HT1080 (cell line): ENCODE results near the gene POLG. TPM values are rescaled to one million over a fixed set of nuclear protein-coding genes. Genes with fewer than 3 reads are reported as not detected.

Experiments
- DNase-seq: peaks from one replicate; pipeline ENCODE4 v3.0.0-alpha.2; 2015; ENCODE audit warnings: low read depth
- polyA plus RNA-seq, 2 experiments: library from polyadenylated mRNA; depleted of rRNA; stranded (reverse); fragments of >200 nt; gene quantifications; 2 replicates each; pipeline ENCODE4 v1.2.3, GENCODE V29; 2015
- total RNA-seq: library from RNA; depleted of rRNA; stranded (reverse); fragments of >200 nt; shearing (Covaris generic); gene quantifications from 2 replicates; pipeline ENCODE4 v1.2.3, GENCODE V29; 2014; rRNA removed

The POLG gene
- 59.6 and 81.5 TPM in 2 replicates for total RNA-seq
- 32.7 and 35.0 TPM in 2 replicates for polyA plus RNA-seq (2015; cell fraction: cytosol; rRNA removed)
- polyA plus RNA-seq (2015; cell fraction: nucleus; rRNA removed) = 94.7 and 115 TPM in 2 replicates

DNA sequence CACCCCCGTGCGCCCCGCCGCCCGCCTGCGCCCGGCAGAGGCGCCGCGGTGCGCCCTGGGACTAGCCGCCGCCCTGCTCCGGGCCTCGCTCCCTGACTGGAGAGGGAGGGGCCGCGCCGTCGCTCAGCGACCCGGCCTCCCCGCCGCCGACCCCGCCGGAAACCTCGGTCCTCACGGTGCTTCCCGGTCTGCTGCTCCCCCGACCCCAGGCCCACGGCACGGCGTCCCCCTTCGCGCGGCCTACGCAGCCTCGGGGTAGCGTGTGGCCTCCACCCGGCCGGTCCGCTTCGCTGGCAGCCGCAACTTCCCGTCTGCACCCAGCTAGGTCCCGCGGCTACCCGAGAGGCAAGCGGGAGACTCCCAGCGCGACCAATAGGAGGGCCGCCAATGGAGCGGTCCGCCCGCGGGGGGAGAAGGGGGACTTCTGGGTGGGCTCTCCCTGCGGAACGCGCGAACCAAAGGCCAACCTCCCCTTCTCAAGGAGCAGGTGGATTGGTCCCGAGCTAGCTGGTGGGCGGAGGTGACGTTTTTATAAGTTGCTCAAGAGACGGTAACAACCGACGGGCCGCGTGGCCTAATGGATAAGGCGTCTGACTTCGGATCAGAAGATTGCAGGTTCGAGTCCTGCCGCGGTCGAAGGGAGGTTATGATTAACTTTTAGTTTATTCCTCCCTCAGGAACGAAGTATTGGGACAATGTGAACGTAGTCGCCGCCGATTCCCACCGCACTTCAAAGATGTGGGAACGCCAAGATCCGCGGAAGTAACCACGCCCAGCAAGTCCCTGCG lies at the start of gene POLG:
POLG (minus strand) TSS at position 315 of the 788 bp plus-strand sequence. CDS start 1,070 bp downstream, outside the sequence.
- DNase-seq = peak; percentile 98

DNA sequence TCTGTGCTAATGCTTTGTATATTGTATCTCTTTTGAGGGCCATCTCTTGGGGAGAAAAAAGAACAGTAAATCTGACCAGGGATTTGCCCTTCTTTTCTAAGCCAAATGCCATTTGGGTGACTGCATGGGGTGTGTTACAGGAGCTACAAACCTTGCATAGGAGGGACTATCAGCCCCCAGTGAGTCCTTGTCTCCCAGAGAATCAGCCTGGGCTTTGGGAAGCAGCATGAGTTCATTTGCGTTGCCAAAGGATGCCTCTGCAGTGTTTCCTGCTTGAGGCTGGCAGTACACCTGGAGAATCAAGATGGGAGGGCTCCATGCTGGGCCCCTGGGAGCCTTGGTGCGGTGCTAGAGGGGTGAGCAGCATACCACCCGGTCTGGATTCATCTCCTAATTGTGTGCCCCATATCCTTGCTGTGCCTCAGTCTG lies 49.6 kb upstream of the POLG start:
- no peak for DNase-seq

GRCh38 chr15:89383365-89384175 lies 48.9 kb upstream of the POLG start:
- DNase-seq = peak; percentile 13

- no peak for DNase-seq
These were observed 47.5 kb upstream of the POLG start for GRCh38 chr15:89381888-89382686.

DNA sequence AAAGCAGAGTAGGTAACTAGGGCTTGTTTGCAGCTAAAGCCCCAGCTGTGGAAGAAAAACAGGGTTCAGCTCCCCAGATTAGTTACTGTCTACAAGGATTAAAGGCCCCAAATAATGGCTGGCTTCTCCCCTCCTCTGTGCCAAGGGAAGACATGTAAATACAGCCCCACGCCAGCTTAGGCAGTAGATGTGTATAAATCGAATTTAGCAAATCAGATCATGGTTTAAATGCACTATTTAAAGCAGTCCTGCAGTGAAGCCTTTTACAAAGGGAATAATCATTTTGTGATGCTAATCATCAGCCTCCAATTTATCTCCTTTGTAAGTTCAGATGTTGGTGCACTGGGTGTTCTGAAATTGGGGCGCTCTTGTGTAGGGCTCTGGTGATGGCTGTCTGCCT lies 46.7 kb upstream of the POLG start:
- no peak for DNase-seq

DNA sequence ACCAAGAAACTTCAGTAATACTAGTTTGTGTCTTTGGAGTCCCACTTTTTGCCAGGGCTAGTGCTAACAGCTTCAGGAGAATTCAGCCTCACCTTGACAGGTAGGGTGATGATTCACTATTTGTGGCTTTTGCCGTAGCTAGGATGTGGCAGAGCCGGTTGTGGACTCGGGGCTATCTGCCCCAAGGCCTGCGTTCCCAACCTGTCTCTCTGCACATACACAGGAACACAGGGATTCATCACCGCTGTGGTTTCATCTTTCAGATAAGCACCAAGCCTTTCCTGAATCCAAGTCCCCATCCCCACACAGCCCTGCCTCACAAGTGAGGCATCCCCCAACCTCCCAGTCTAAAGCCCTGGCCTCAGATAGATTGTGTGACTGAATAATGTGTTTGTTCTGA lies 45.2 kb upstream of the POLG start:
- DNase-seq = no peak

DNA sequence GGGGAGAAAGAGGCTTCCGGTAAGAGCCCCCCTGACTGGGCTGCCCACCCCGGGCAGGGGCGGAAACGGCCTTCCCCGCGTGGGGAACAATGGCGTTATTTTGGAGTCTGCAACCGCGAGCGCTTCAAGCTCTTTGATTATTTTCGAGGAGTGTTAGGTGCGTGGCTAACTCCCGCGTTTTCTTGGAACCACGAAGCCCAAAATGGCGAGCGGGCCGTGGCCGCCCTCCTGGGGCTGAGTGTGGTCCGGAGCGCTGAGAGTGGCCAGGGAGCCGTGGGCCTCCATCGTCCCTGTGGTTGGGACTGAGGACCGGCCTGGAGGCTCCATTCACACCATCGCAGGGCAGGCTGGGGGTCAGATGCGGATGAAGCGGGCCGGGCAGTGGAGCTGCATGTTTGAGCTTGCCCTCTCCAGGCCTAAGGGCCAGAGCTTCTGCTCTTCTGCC lies 44.6 kb upstream of the POLG start:
- DNase-seq = no peak

DNA sequence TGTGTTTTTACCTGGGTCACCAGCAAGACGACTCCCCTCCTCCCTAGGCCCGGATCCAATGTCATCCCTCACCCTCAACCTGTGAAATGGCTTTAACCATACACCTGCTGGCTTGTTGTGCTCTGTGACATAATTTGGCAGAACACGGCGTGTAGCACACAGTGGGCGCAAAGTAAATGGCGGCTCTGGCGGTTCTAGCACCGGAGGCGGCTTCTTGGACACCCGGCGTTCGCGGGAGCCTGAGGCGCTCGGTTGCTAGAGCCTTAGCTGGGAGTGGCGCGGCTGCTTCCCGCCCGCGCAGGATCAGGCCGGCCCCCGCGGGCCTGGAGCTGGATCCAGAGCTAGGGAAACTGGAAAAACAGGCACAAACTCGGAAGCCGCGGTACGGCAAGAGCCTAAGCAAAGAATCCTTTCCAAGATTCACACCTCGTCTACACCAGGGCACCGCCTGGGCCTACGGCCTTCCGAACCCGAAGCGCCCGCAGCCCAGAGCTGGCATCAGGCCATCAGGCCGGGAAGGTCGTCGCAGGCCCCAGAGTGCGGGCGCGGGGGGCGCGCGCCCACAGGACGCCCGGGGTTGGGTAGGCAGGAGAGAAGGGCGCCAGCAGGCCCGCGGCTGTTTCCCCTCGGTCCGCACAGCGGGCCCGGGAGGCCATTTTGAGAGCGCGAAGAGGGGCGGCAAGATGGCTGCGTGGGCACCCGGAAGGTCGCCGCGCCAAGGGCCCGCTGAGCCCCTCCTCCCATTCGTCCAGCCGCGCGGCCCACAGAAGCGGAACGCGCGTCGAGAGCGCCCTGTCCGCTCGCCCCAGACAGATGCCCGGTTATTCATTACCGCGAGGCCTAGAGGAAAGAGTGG lies 43.9 kb upstream of the POLG start:
- no peak for DNase-seq

DNA sequence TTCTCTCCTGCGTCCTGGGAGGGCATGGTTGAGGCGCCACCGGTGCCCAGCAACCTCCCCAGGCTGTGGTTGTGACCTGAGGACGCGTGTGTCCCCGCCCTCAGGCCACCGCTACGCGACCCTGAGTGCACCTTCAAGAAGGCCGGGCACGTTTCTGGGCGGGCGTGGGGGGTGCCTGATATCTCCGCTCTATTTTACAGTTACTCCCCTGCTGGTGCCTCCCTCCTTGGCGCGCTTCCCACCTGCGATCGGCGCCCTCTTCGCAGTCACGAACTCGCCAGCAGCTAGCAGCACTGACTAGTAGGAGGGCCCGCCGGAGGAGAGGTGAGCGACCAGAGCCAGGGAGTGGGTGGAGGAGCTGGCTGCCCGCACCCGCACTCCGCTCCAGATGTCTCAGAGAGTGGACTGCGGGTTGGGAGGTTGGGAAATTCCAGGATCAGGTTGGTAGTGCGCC lies 43.2 kb upstream of the POLG start:
- DNase-seq = no peak

GRCh38 chr15:89377024-89377841 lies 42.6 kb upstream of the POLG start:
- no peak for DNase-seq

DNA sequence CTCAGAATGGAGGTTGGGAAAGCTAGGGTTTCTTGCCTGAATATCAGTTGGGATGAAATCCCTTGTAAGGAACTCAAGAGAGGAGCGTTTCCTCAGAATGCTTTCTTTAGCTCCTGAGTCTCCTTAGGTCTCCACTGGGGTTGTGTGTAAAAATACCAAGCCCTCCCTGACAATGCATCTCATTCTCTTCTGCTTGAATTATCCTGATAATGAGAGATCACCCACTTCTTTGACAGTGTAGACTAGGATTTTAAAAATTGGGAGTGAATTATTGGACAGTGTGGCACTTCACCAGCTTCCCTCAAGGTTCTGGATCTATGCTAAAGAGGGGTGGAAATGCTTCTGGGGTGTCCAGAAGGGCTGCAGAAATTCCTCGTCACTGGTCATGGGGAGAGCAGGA lies 41.8 kb upstream of the POLG start:
- no peak for DNase-seq

DNA sequence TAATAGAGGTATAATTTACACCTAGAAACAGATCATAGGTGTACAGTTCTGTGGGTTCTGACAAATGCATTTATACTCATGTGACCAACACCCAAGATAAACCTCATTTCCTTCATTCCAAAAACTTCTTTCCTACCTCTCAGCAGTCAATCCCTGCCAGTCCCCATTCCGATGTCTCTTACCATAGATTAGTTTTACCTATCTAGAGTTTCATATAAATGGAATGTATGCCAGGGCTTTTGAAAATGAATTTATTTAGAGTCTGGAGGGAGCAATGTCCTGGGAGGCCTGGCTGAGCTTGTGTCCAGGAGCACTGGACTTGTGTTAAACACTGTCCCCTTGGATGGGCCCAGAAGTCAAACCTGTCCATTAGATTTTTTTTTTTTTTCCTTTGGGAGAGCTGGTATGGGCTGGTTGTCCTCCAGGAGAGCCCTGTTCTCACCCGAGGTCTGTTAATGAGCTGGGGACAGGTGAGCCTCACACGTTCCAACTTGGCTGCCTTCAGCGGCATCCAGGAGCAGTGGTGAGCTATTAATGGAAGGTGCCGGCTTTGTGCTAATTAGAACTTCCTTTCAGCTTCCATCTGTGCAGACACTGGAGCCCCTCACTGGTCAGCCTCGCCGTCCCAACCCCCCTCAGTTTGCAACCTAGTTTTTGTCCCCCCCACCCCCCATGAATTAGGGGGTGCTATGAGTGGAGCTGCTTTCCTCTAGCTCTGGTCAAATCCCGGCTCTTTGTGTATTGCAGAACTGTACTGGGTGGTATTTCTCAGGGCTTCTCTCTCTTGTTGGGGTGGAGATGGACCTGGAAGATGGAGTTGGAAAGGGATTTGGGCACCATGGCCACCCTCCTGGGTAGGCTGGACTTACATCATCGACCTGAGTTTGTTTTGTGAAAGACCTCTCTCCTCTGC lies 40.7 kb upstream of the POLG start:
- DNase-seq = no peak

GRCh38 chr15:89374086-89374981 lies 39.7 kb upstream of the POLG start:
- DNase-seq = no peak

GRCh38 chr15:89372069-89372935 lies 37.7 kb upstream of the POLG start:
- DNase-seq = no peak

- DNase-seq = no peak
These were observed 36.8 kb upstream of the POLG start for GRCh38 chr15:89371228-89372044.

GRCh38 chr15:89370978-89371227 lies 36.3 kb upstream of the POLG start:
- no peak for DNase-seq
